DND-41 (cell line): Measurements from ENCODE around the gene KIAA1549.

Source experiments
- EZH2 ChIP-seq: IDR thresholded peaks from 3 replicates; pipeline ENCODE4 v1.6.1; 2012; ENCODE audit warnings: borderline replicate concordance, low read depth, mild to moderate bottlenecking, moderate library complexity, low read length, inconsistent platforms; ENCODE audit not compliant: severe bottlenecking
- TF ChIP-seq, protein P1 (sequence below): IDR thresholded peaks from 2 replicates; pipeline ENCODE4 v1.5.1; 2012; ENCODE audit warnings: borderline replicate concordance, low read length, moderate library complexity, mild to moderate bottlenecking; ENCODE audit not compliant: poor library complexity, severe bottlenecking; ENCODE audit errors: extremely low read depth

DNA sequence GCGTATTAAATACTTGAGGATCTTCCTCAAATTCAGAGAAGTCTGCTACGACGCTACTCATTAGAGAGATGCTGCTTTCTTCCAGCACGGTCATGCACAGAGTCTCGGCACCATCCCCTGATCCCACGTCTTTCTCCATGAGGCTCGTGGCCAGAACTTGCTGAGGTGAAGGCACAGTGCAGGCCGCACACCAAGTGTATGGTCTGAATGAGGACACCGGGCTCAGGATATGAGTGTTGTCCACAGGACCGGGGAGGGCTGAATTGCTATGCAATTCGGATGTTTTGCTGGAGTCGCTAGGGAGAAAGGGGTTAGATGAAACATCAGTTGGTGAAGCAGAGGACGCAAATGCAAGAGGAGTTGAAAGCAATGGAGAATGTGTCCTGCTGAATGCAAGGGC lies 63.0 kb downstream of the KIAA1549 start:
- TF ChIP-seq, protein P1, sequence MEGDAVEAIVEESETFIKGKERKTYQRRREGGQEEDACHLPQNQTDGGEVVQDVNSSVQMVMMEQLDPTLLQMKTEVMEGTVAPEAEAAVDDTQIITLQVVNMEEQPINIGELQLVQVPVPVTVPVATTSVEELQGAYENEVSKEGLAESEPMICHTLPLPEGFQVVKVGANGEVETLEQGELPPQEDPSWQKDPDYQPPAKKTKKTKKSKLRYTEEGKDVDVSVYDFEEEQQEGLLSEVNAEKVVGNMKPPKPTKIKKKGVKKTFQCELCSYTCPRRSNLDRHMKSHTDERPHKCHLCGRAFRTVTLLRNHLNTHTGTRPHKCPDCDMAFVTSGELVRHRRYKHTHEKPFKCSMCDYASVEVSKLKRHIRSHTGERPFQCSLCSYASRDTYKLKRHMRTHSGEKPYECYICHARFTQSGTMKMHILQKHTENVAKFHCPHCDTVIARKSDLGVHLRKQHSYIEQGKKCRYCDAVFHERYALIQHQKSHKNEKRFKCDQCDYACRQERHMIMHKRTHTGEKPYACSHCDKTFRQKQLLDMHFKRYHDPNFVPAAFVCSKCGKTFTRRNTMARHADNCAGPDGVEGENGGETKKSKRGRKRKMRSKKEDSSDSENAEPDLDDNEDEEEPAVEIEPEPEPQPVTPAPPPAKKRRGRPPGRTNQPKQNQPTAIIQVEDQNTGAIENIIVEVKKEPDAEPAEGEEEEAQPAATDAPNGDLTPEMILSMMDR: no peak
- TF ChIP-seq EZH2: no peak
